Measurements from ENCODE around the gene LIPC.
"Not testable (repeated sequence)": the region's sequence is repeated elsewhere in the genome, so short reads cannot be mapped to it uniquely, and the experiment has no call there.

LIPC gene

GRCh38 chr15:58590926-58591325, 159.1 kb downstream of the LIPC start:
- no peak for DNase-seq

- DNase-seq = no peak
These were observed 162.1 kb downstream of the LIPC start for GRCh38 chr15:58593870-58594269.

- DNase-seq = no peak
These were observed 163.1 kb downstream of the LIPC start for GRCh38 chr15:58594898-58595297.

GRCh38 chr15:58595516-58596263, 163.9 kb downstream of the LIPC start:
- DNase-seq = no peak

GRCh38 chr15:58597943-58598828, 166.4 kb downstream of the LIPC start:
- no peak for DNase-seq

GRCh38 chr15:58598829-58599210, 167.0 kb downstream of the LIPC start:
- DNase-seq = no peak

GRCh38 chr15:58602823-58603222, 171.0 kb downstream of the LIPC start:
- DNase-seq = no peak

GRCh38 chr15:58603927-58604326, 172.1 kb downstream of the LIPC start:
- not testable (repeated sequence) for DNase-seq

- no peak for DNase-seq
These were observed 172.7 kb downstream of the LIPC start for GRCh38 chr15:58604455-58604923.

GRCh38 chr15:58605931-58606530, 174.2 kb downstream of the LIPC start:
- no peak for DNase-seq

GRCh38 chr15:58606577-58607080, 174.8 kb downstream of the LIPC start:
- DNase-seq = no peak

- DNase-seq = no peak
These were observed 176.4 kb downstream of the LIPC start for GRCh38 chr15:58608129-58608590.

GRCh38 chr15:58608711-58609110, 176.9 kb downstream of the LIPC start:
- no peak for DNase-seq

- no peak for DNase-seq
These were observed 180.2 kb downstream of the LIPC start for GRCh38 chr15:58611731-58612676.

GRCh38 chr15:58616171-58616570, 184.4 kb downstream of the LIPC start:
- DNase-seq = no peak

Measured in hippocampal formation (tissue), 2 donors.